MCF 10A (cell line): ENCODE results near the gene CASP1. TPM values are rescaled to one million over a fixed set of nuclear protein-coding genes. Genes with fewer than 3 reads are reported as not detected.
A peak's percentile ranks its signal among the peaks of the same experiment; 100 is the strongest.

Source experiments
- BruUV-seq: library from RNA; stranded (reverse); fragments of 400-500 nt; replicated peaks from 2 replicates; lab custom pipeline; 2021; lab: Mats Ljungman, UMichigan
- CTCF ChIA-PET: fragments of 300-600 bp; sonication (Branson Sonifier 250); formaldehyde crosslinking; extraction: SDS; loops from one replicate; lab custom pipeline; 2021; ENCODE audit warnings: antibody characterized with exemption, inconsistent platforms; lab: Yijun Ruan, JAX
- POLR2A ChIA-PET: fragments of 300-600, 350-650 bp; sonication (Branson Sonifier 250); formaldehyde crosslinking; extraction: SDS; loops from one replicate; lab custom pipeline; 2020; ENCODE audit warnings: antibody characterized with exemption, inconsistent platforms; lab: Yijun Ruan, JAX
- DNase-seq: peaks from one replicate; pipeline ENCODE4 v3.0.0-alpha.2; 2018; ENCODE audit not compliant: unreplicated experiment
- H3K27ac Mint-ChIP-seq: one replicate; pipeline ENCODE4 v1.8.0; 2022; ENCODE audit warnings: mild to moderate bottlenecking, low read depth, mixed read lengths; ENCODE audit not compliant: unreplicated experiment
- H3K27me3 Mint-ChIP-seq: one replicate; pipeline ENCODE4 v1.8.0; 2022; ENCODE audit warnings: mixed read lengths; ENCODE audit not compliant: insufficient read depth, unreplicated experiment
- H3K36me3 Mint-ChIP-seq: one replicate; pipeline ENCODE4 v1.8.0; 2022; ENCODE audit warnings: mild to moderate bottlenecking, moderate library complexity, mixed read lengths; ENCODE audit not compliant: insufficient read depth, unreplicated experiment
- H3K4me1 Mint-ChIP-seq: one replicate; pipeline ENCODE4 v1.8.0; 2022; ENCODE audit warnings: mixed read lengths; ENCODE audit not compliant: insufficient read depth, unreplicated experiment
- H3K4me3 Mint-ChIP-seq: one replicate; pipeline ENCODE4 v1.8.0; 2022; ENCODE audit warnings: mild to moderate bottlenecking, moderate library complexity, mixed read lengths; ENCODE audit not compliant: unreplicated experiment
- H3K9me3 Mint-ChIP-seq: one replicate; pipeline ENCODE4 v1.8.0; 2022; ENCODE audit warnings: mixed read lengths; ENCODE audit not compliant: unreplicated experiment
- CTCF ChIP-seq: fragments of 200-600 bp; IDR thresholded peaks from one replicate; pipeline ENCODE4 v1.8.0; 2022; ENCODE audit warnings: antibody characterized with exemption, mild to moderate bottlenecking; ENCODE audit not compliant: unreplicated experiment
- intact Hi-C: fragments of 100-400 bp; cut with micrococcal nuclease; formaldehyde crosslinking; loops from 2 replicates; pipeline ENCODE4 v1.14.1; 2022
- total RNA-seq: library from RNA; stranded (reverse); gene quantifications from 2 replicates; pipeline ENCODE4 v1.2.3, GENCODE V29; 2022

The CASP1 gene
- total RNA-seq, 1 experiment from 2014 or later: 27.2 TPM

- no peak for DNase-seq
- Mint-ChIP-seq H3K9me3 (peaks cover 7% of the 10 kb centered on the region), H3K27me3 (no peaks in the 10 kb centered on the region), H3K36me3 (no peaks in the 10 kb centered on the region), H3K4me1 (no peaks in the 10 kb centered on the region), H3K4me3 (no peak overlapping the region), H3K27ac (no peak overlapping the region)
- no TSS peak for BruUV-seq
- POLR2A ChIA-PET: no interaction called here
- no peak for TF ChIP-seq CTCF
- CTCF ChIA-PET: interaction anchor here (0.7 kb wide), 1 partner anchor 671 kb away, joined by 3 read pairs; no protein-coding TSS in a partner anchor
- intact Hi-C loops: no loop called here
Measured at GRCh38 chr11:105003151-105003550, 31.8 kb downstream of the CASP1 start.

GRCh38 chr11:105000797-105001196 lies 34.1 kb downstream of the CASP1 start:
- ChIA-PET POLR2A (no interaction called here), CTCF (interaction anchor here (0.9 kb wide), 1 partner anchor 149 kb away, joined by 3 read pairs; no protein-coding TSS in a partner anchor)
- intact Hi-C loops: no loop called here
- Mint-ChIP-seq H3K4me1 (no peaks in the 10 kb centered on the region), H3K9me3 (peaks cover 7% of the 10 kb centered on the region), H3K27ac (no peak overlapping the region), H3K36me3 (no peaks in the 10 kb centered on the region), H3K4me3 (no peak overlapping the region), H3K27me3 (no peaks in the 10 kb centered on the region)
- no TSS peak for BruUV-seq
- DNase-seq: peak; percentile 13
- peak; percentile 30 for TF ChIP-seq CTCF

GRCh38 chr11:105000167-105000566 lies 34.8 kb downstream of the CASP1 start:
- no peak overlapping the region for H3K27ac Mint-ChIP-seq
- ChIA-PET CTCF (no interaction called here), POLR2A (no interaction called here)
- BruUV-seq: no TSS peak
- no peak for TF ChIP-seq CTCF
- H3K9me3 Mint-ChIP-seq: peaks cover 7% of the 10 kb centered on the region
- DNase-seq: no peak
- no peaks in the 10 kb centered on the region for H3K4me1 Mint-ChIP-seq
- no peaks in the 10 kb centered on the region for H3K36me3 Mint-ChIP-seq
- H3K4me3 Mint-ChIP-seq: no peak overlapping the region
- intact Hi-C loops: no loop called here
- no peaks in the 10 kb centered on the region for H3K27me3 Mint-ChIP-seq

GRCh38 chr11:104999721-105000120 lies 35.2 kb downstream of the CASP1 start:
- TF ChIP-seq CTCF: no peak
- H3K4me3 Mint-ChIP-seq: no peak overlapping the region
- H3K9me3 Mint-ChIP-seq: peaks cover 9% of the 10 kb centered on the region
- no peaks in the 10 kb centered on the region for H3K27me3 Mint-ChIP-seq
- no peaks in the 10 kb centered on the region for H3K36me3 Mint-ChIP-seq
- CTCF ChIA-PET: no interaction called here
- no peak overlapping the region for H3K27ac Mint-ChIP-seq
- intact Hi-C loops: no loop called here
- POLR2A ChIA-PET: no interaction called here
- no TSS peak for BruUV-seq
- no peaks in the 10 kb centered on the region for H3K4me1 Mint-ChIP-seq
- no peak for DNase-seq
